ENCODE measurements around the gene RHOT2. TPM values are rescaled to one million over a fixed set of nuclear protein-coding genes. Genes with fewer than 3 reads are reported as not detected.

The RHOT2 gene
- total and polyA plus RNA-seq, 9 of the 15 experiments (the other 6 are each of a cell fraction or from before 2014, with no cell fraction given) = 5.0 to 373 (median 112) TPM

GRCh38 chr16:679814-680624, 12.1 kb downstream of the RHOT2 start, which contains the start of gene STUB1:
TSS of gene STUB1 (plus strand) at chr16:680410. CDS start at chr16:680526, 116 bp downstream.
- FAIRE-seq = no peak
- Histone ChIP-seq H3K4me3 (peak within 1 kb of the TSS; percentile 98), H3K4me2 (ENCODE audit: insufficient read depth, low read length) (peak within 1 kb of the TSS; percentile 98), H3K27ac (ENCODE audit: extremely low read depth, low read depth, low read length) (peak within 1 kb of the TSS; percentile 89), H3K36me3 (ENCODE audit: control insufficient read depth, insufficient read depth, low read length) (peaks cover 36% of the 10 kb centered on the region), H3K79me2 (ENCODE audit: control insufficient read depth, insufficient read depth, low read length) (peaks cover 41% of the 10 kb centered on the region), H4K20me1 (replicated peaks; ENCODE audit: control insufficient read depth, insufficient read depth, low read length) (peaks cover 21% of the 10 kb centered on the region), H3K9me3 (replicated peaks; ENCODE audit: control insufficient read depth, insufficient read depth, low read depth, low read length) (no peaks in the 10 kb centered on the region), H2AFZ (ENCODE audit: low read depth, low read length) (peak within 1 kb of the TSS; percentile 93), H3K4me1 (replicated peaks in 1 of 2; ENCODE audit: control insufficient read depth in 2 of 2, insufficient read depth in 2 of 2, low read length in 2 of 2) (peaks cover 36 to 98% of the 10 kb centered on the region in 2 experiments), H3K9me1 (ENCODE audit: control insufficient read depth, insufficient read depth, low read length) (peaks cover 11% of the 10 kb centered on the region), H3K9ac (ENCODE audit: insufficient read depth in 1 of 2, low read depth in 2 of 2, low read length in 2 of 2) (peak within 1 kb of the TSS; percentile 84 to 98), H3K27me3 (ENCODE audit: control insufficient read depth in 2 of 2, insufficient read depth in 2 of 2, low read length in 2 of 2) (no peaks in the 10 kb centered on the region)
- WGBS (ENCODE audit: insufficient coverage, low coverage, missing lambda C conversion rate) = under 1% methylated on average over 44 of the region's 91 CpGs
- peak; percentile 62 for ATAC-seq
- CTCF ChIA-PET (ENCODE audit: low intra/inter-chr PET ratio) = no interaction called here
- peak; percentile 78 to 91 (median 84) for DNase-seq (ENCODE audit: extremely low read depth in 1 of 4, low spot score in 3 of 4)
- intact Hi-C loops (cut with micrococcal nuclease) = loop anchor here (5.0 kb wide), 2 partner anchors 43 to 283 kb away; partner anchors contain the start of genes METTL26 and NME4
- BruUV-seq (replicated peaks) = no TSS peak
- POLR2A ChIA-PET = interaction anchor here (0.5 to 1.8 kb wide), 10 partner anchors 10 to 1119 kb away, joined by 3 to 10 read pairs (median 3); partner anchors contain the start of genes DECR2 and WDR24
- in situ Hi-C loops (cut with MboI) = loop anchor here (10.0 kb wide), 1 partner anchor 285 kb away; the partner anchor contains the start of gene NME4
- TF ChIP-seq MNT (conservative IDR thresholded peaks at IDR 0.05) (peak; percentile 56 to 89), XRCC5 (IDR thresholded peaks at IDR 0.05; ENCODE audit: low read depth, low read length) (no peak), CCNT2 (IDR thresholded peaks at IDR 0.05; ENCODE audit: borderline replicate concordance, extremely low read depth, insufficient read length, low read depth, low read length) (peak; percentile 55), GTF2A2 (tag; IDR thresholded peaks at IDR 0.05) (no peak), ZNF639 (CRISPR knock-in tag; conservative IDR thresholded peaks at IDR 0.05 in 1 of 2, IDR thresholded peaks at IDR 0.05 in 1 of 2) (peak in 1 of 2 experiments; percentile 76; a peak in 2 of 4 replicates), NFIC (IDR thresholded peaks at IDR 0.05) (peak; percentile 87), SIN3B (IDR thresholded peaks at IDR 0.05; ENCODE audit: low read depth) (peak; percentile 78; the same call in 1 of the 2 replicates), ZNF512 (tag; IDR thresholded peaks at IDR 0.05) (no peak)

Measured in K562 (cell line).